NCI-H460 (cell line): ENCODE data around the gene AGBL3. TPM values are rescaled to one million over a fixed set of nuclear protein-coding genes. Genes with fewer than 3 reads are reported as not detected.

Experiments
- DNase-seq: peaks from one replicate; pipeline ENCODE4 v3.0.0-alpha.2; 2016; ENCODE audit warnings: low read depth; ENCODE audit errors: extremely low read depth
- total RNA-seq: library from RNA; depleted of rRNA; stranded (reverse); fragments of >200 nt; shearing (Covaris generic); gene quantifications from 2 replicates; pipeline ENCODE4 v1.2.3, GENCODE V29; 2014

AGBL3 gene
- total RNA-seq, 1 experiment from 2014 or later: 1.2 TPM

DNA sequence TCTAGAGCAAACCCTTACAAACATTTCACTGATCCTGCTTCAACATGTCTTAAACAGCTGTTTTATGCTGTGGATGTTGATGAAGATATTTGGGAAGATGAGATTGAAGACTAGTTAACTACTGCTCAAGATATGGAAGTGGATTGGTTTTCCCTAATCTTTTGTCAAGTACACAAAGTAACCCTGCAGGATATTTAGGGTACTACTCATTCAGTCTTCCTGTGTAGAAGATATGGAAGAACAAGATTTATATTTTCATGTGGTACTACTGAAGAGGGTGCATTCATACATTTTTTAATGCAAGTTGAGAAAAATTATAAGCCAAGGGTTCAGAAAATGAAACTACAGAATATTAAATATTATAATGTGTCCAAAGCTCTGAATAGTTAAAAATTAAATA, 143.3 kb downstream of the AGBL3 start:
- no peak for DNase-seq

DNA sequence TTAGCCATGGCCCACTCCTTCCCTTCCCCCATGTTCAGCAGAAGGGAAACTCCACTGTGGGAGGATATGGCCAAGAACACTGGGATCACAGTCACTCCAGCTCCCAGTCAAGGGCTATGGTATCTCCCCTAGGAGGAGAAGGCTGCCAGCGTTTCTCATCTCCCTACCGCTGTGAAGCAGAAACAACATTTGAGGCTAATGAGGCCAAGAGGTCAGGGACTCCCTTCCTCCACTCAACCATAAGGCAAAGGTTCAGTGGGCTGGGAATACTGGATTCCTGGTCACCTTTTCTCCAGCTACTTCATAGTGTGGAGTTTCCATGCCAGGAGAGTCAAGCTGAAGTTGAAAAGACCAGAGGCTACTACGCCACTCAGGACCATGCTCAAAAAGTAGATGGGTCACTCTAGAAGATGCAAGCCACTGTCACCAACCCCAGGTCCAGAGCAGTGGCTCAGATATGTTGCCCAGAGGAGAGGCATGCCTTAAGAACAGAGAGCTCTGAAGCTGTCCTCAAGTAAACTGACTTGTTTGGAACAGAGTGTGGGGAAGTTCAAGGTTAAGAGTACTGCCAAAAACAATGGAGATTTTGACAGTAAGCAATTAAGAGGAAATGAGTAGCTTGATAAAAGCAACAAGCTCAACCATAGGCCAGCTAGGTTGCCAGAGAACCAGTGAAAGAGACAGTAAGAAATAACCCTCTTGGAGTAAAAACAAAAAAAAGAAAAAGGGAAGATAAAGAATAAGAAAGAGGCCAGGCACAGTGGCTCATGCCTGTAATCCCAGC, 157.8 kb downstream of the AGBL3 start:
- no peak for DNase-seq

- no peak for DNase-seq
Measured at GRCh38 chr7:135147341-135147898, 161.1 kb downstream of the AGBL3 start.

DNA sequence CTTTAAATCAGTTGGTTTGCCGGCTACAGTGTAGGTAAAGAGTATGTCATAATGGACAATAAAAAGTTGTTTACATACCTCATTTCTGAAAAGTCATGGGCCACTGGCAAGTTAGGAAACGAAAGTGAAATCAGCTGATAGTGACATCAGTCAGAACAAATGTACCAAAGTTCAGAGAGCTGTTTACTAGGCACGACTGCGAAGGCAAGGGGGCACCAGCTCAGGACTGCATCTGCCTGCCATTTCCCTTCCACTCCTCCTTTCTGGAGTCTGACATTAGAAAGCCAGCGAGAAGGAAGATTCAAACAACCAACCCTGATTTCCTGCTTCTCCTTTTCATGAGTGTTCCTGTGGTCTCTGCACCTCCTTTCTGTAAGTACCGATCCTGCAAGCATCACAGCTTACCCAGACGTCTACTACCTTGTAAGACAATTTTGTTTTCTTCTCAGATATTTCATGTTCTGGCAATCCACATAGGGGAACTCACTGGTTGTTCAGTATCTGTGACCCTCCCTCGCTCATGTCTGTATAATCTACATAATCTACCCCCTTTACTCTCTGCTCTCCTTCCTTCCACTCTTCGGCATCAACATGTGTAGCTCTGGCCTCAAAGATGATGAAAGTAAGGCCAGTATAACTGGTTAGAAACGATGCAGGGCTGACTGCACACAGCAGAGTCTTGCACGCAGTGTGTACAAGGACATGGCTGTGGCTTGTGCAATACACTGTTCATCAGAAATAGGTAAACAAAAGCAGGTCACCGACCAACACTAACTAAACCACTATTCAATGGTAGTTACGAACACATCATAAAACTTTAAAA, 161.8 kb downstream of the AGBL3 start, which contains the start of gene TMEM140:
Gene TMEM140 (plus strand): TSS at position 174 of the 823 bp plus-strand sequence. CDS start 16,370 bp downstream, outside the sequence.
- peak; percentile 28 for DNase-seq

DNA sequence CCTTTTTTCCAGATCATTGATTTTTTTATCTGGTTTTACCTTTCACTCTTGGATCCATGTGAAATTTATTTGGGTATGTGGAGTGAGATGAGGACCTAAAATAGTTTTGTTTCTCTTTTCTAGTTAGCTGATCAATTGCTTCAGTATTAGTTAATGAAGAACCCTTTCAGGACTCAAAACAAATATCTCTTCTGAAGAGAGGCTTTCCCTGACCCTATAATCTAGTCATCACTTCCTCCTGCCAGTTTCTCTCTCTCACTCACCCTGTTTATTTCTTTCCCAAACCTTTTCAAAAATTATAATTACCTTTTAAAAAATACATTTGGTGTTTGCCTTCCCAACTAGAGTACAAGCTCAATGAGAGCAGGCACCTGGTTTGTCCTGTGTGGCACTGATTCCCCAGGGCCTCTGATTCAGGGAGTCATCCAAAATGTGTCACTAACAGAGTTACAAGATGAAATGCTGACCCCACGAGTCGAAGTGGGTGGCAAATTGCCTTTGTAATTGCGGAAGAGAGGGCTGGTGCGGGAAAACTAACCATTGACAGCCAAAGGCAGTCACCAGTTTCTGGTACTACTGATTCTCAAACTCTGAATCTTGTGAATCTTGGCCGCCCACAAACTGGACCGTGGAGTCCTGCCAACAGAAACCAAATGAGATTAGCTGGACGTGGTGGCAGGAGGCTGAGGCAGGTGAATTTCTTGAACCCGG, 163.9 kb downstream of the AGBL3 start:
- DNase-seq: no peak

- no peak for DNase-seq
Measured at GRCh38 chr7:135151132-135151531, 164.8 kb downstream of the AGBL3 start.

DNA sequence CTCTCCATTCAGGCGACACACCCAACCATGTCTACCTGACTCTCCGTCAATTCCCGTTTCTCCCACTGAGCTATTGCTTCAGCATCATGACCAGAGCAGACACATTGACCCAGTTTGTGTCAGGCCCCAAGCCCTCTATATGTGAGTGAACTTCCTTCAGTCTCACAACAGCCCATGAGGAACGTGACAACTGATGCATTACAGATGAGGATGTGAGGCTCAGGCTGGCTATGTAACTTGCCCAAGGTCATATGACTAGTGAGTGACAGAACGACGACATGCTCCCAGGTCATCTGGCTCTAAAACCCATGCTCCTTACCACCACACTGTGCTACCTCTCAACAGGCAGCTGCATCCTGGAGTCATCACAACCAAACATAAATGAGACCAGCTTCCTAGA, 165.2 kb downstream of the AGBL3 start:
- no peak for DNase-seq

GRCh38 chr7:135152442-135152841, 166.1 kb downstream of the AGBL3 start:
- no peak for DNase-seq

- DNase-seq: no peak
Measured at GRCh38 chr7:135154734-135155133, 168.4 kb downstream of the AGBL3 start.

DNA sequence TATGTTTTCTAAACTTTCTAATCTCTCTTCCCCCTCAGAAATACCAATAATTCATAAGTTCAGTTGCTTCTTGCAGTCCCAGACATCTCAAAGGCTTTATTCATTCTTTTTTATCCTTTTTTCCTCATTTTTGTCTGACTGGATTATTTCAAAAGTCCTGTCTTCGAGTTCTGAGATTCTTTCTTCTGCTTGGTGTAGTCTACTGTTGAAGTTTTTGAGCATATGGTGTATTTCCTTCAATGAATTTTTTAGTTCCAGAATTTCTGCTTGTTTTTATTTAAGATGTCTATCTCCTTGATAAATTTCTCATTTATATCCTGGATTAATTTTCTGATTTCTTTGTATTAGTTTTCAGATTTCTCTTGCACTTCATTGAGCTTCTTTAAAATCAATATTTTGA, 170.0 kb downstream of the AGBL3 start:
- DNase-seq: no peak

GRCh38 chr7:135158141-135158655, 171.9 kb downstream of the AGBL3 start:
- DNase-seq: no peak

DNA sequence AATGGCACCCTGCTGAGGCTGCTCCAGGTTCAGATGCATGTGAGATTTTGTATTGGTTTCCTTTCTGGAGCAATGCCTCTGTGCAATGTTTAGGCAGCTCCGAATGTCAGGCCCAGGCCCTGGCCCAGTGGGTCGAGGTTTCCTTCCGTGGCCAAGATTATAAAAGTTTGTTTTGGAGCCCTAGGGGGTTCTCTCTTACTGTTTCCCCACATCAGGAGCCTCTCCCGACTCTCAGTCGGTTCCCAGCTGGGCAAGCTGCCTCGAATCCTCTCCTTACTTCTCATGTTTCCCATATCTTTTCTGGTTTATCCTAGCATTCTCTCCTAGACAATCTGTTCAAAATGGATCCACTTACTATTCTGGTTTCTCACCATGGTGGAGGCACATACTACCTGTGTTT, 172.6 kb downstream of the AGBL3 start:
- no peak for DNase-seq

GRCh38 chr7:135159359-135160085, 173.2 kb downstream of the AGBL3 start:
- no peak for DNase-seq

GRCh38 chr7:135160098-135160857, 174.0 kb downstream of the AGBL3 start:
- no peak for DNase-seq

DNA sequence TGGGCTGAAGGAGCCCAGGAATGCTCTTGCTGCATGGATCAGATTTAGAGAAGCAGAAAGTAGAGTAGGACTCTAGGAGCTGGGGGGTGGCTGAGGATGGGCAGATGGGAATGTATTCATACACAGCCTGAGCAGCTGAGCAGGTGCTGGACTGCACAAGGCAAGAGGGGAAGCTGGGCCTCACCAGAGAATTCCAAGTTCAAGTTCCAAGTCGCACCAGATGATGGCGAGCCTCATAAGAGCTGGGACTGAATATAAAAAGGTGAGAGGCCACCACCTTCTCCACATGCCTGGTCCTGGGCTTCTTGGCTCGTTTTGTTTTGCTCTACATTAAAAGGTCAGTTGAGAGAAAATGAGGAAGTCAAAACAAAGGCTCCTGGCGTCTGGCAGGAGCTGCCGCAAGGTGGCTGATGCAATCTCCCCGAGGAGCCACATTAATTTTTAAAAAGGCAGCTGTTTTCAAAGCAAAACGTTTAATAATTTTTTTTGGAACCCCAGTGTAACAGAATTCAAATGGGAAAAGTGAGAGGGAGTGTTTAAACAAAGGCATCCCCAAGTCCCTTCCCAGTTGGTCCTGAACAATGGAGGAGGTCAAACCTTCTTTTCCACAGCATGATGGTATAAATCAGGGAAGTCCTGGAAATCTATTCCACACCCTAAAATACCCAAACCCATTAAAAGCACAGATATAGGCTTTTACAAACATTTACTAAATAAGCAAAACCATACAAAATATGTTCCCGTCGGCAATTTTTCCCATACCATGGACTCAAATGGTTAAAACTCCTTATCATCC, 174.7 kb downstream of the AGBL3 start:
- no peak for DNase-seq

- DNase-seq: no peak
Measured at GRCh38 chr7:135161669-135162068, 175.4 kb downstream of the AGBL3 start.

GRCh38 chr7:135162382-135163001, 176.2 kb downstream of the AGBL3 start:
- DNase-seq: no peak
